Activated T-cell treated with anti-CD3 and anti-CD28 coated beads, Interleukin-2, amount 50 U/mL, for 48 hours (primary cell): ENCODE data around the gene RNF224.

Experiments
- DNase-seq, 2 experiments: peaks; one replicate each; pipeline ENCODE4 v3.0.0-alpha.2; 2020

The RNF224 gene

DNA sequence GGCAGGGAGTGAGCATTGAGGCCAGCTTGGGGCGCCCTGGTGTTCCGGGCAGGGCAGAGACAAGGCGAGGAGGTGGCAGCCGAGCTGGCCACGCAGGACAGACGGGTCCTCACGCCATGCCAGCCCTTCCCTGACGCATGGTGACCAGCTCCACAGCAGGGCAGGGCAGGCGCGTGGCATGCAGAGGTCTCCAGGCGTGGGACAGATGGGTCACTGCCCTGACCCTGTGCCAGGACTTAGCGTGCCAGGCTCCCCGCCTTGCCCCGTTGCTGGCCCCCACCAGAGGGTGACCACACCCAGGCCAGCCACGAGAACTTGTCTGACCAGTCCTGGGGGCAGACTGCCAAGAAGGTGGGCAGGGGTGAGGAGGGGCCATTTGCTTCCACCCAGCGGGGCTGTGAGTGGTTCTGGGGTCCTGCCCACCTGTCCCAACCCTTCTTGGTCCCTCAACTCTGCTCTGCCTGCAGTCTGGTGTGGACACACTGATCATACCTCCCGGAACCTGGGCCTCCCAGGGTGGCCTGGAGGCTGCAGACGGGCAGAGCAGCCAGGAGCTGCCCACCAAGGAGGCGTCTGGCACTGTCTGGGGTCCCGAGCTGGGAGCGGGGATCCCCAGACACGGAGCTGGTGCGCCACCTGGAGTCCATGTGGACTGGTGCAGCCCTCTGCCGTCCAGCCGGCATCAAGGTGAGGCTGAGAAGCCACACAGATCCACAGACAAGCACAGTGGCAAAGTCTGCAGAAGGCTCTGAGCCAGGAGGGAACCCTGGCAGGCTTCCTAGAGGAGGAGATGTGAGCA, at the start of gene RNF224:
TSS of gene RNF224 (plus strand) at position 449 of the 799 bp plus-strand sequence. CDS start 834 bp downstream, outside the sequence.
- DNase-seq, result peak; percentile 90

DNA sequence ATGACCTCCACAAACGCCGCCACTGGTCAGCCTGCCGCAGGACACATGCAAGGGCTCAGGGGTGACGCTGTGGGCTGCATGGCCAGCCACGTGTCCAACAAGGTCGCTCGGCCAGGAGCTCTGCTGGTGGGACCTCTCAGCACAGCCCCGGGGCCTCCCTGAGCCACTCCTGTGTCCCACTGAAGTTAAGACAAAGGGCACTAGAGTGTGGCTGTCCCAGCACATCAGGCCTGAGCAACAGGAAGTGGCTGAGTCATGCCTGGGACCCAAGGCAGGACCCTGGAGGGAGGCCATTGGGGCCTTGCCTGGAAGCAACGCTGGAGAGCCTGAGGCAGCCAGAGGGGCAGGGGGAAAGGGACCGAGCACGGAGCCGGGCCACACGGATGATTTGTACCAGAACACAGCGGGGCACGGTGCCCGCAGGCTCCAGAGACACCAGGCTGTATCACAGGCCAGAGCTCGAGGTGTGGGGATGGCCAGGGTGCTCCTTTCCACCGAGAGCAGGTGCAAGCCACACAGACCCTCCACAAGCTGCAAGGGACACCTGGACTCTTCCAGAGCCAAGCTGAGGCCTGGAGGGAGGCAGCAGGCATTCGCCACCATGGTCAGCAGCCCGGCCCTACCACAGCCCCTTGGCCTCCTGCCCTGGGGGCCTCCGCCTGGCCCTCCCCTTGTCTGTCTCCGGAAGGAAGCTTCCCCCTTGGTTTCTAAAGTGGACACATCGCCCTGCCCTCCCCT, 48.9 kb upstream of the RNF224 start:
- DNase-seq, result no peak

DNA sequence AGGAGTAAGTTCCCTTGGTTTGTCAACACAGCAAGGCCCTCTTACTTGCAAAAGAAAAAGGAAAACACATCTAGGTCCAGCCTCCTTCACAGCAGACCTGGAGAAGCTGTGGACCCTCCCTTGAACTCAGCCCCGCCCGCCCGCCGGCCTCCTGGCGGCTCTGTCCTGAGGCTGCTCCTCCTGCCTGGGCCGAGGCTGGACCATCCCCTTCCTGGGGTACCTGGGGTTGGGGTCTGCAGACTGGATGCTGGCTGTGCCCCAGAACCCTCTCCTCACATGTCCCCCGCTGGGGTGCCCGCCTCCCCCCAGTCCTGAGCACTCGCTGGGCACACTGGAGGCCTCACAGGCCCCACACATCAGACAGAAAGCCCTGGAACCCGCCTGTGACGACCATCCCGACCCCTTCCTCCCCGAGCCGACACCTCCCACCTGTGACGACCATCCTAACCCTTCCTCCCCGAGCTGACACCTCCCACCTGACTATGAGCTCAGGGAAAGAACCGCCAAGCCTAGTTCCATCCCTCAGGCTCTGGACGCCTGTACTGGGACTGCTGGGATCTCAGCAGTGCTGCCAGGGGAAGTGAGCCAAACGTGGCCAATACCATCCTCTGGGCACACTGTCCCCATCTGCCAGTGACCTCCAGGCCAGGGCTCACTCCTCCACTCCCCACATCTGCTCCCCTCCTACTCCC, 48.2 kb upstream of the RNF224 start:
- no peak for DNase-seq

DNA sequence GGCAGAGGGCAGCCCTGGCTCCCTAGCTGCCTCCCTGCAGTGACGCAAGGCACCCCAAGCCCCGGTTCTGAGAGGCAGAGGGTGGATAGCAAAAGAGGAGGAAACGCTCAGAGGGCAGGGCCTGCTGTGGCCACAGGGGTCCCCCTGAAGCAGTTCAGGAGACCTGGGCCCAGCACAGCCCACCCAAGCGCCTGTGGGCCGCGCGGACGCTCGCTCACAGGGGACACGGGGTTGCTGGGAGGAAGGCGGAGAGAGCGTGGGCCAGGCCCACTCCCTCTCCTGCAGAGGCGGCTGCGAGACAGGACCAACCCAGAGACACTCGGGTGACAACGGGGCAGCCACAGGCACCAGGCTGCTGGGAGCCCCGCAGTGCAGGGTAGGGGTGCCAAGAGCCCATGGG, 47.5 kb upstream of the RNF224 start:
- no peak for DNase-seq

DNA sequence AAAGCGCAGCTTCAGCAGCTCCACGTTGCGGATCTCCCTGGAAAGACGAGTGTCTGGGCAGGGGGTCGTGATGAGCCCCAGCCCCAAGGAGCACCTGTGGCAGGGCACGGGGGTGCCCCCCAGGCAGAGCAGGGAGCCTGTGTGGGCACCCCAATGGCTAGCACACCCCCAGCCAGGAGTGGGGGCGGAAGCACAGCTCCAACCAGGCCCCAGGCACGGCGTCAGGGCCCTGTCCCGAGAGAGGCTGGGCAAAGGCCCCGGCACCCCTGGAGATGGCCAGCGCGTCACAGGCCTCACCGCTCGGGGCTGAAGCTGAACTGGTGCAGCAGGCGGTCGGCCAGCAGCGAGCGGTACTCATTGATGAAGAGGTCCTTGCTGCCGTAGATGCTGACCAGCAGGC, 46.8 kb upstream of the RNF224 start:
- DNase-seq, result no peak

DNA sequence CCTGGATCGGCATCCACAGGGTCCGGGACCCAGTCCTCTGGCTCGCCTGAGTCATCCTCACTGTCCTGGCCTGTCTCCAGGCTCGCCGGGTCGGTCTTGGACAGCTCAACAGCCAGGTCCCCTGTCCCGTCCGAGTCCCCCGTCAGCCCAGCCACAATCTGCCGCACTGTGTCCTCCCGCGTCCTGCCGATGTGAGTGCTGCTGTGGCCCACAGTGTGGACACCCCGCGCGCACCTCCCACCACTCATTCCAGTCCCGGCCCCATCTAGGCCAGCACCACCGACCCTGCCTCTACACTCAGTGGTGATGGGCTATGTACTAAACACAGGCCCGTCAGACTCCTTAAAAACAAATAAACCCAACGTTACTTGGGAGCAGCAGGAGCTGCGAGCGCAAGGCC, 45.6 kb upstream of the RNF224 start:
- no peak for DNase-seq

DNA sequence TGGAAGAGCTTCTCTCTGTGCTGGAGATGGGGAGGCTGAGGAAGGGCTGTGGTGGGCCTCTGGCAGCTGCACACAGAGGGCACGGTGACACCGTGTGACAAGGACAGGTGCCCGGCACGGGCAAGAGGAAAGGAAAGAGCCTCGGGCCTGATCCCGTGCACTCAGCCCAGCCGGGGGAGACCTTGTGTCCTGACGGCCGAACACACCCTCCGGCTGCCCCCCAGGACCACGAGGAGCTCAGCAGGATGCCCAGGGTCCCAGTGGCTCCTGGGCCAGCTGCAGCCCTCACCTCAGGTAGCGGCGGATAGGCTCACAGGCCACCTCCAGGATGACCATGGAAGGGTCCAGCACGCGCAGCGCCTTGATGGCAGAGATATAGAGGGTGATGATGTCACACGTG, 44.5 kb upstream of the RNF224 start:
- DNase-seq, result no peak

DNA sequence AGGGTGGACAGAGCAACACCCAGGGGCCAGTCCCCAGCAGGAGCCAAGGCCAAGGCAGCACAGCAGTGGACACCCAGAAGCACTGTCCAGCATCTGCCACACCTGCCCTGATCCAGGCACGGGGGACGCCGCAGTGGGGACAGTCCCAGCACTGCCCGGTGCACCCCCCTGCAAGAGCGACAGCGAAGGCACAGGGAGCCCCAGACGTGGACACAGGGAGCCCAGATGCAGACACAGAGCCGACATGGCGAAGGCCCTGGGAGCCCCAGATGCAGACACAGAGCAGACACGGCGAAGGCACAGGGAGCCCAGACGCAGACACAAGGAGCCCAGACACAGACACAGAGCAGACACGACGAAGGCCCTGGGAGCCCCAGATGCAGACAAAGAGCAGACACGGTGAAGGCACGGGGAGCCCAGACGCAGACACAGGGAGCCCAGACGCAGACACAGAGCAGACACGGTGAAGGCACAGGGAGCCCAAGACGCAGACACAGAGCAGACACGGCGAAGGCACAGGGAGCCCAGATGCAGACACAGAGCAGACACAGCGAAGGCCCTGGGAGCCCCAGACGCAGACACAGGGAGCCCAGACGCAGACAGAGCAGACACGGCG, 43.2 kb upstream of the RNF224 start:
- DNase-seq, result no peak

DNA sequence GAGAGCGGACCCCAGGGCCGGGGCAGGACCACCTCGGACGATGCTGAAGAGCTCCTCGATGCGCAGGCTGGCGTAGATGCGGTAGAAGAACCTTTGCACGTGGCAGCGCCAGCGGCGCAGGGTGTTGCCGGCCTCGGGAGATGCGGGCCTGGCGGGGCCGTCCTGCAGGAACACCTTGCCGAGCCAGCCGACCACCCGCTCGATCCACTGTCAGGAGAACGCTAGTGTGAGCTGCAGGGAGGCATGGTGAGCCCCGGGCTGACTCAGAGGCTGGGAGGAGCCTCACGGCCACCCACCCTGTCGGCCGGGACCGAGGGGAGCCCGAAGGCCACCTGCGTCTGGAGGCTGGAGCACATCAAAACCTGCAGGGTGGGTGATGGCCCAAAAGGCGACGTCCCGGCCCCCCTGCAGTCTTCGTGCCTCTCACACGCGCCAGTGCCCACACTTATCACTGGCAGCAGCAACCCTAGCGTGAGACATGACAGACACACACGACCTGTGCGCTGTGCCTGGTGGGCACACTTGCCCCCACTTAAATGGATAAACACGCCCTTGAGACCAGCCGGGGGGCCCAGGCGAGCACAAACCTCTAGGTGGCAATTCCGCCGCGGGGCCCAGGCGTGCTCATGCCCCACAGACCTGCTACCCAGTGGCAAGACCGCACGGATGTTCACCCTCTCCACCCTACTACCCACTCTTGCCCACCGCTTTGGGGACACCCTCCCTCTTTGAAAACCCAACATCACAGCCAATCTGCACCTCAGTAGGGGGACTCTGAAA, 42.2 kb upstream of the RNF224 start:
- DNase-seq, result no peak

DNA sequence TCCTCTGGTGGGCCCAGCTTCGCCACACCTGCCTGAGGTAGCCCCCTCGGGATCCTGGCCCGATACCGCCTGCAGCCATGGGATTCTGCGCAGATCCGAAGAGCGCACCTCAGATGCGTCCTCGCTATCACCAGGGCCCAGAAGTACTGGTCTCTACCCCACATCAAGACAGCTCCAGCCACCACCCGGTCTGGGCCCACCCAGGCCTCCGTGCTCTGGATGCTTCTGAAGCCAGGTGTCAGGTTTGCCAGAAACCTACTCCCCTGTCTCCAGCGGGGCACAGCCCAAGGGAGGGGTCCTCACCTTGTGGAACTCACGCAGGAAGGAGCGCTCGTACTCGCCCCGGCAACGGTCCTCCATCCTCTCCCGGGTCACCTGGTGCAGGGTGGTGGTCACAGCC, 41.4 kb upstream of the RNF224 start:
- DNase-seq, result no peak

DNA sequence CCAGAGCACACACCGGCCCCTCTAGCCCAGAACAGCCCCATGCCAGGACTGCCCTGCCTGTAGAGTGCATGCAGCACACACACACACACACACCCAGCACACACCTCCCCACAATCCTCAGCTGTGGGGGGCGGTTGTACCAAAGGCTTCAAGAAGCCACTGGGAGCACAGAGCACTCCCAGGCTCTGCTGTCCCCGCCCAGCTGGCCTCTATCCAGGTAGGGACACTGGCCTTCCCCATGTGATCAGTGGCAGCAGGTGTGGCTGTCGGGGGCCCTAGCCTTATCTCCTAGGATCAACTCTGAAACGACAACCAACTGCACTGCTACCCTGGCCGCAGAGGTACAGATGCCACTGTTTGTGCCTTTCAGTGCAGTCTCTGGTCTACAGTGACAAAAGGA, 40.9 kb upstream of the RNF224 start:
- no peak for DNase-seq

DNA sequence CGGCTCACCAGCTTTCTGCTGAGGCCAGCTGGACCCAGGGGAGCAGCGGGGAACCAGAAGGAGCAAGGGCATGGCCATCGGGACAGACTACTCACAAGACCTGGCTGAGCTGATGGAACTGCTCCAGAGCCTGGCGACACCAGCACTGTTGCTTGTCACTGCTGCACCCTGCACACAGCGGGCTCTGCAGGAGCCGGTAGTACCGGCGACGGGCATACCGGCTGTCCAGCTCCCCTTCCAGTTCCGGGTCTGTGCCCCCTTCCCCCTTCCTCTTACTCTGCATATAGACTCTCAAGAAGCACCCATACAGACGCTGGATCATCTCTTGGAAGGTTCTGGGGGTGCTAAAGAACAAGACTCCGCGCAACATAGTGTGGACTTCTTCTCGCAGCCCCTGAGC, 39.9 kb upstream of the RNF224 start:
- no peak for DNase-seq

DNA sequence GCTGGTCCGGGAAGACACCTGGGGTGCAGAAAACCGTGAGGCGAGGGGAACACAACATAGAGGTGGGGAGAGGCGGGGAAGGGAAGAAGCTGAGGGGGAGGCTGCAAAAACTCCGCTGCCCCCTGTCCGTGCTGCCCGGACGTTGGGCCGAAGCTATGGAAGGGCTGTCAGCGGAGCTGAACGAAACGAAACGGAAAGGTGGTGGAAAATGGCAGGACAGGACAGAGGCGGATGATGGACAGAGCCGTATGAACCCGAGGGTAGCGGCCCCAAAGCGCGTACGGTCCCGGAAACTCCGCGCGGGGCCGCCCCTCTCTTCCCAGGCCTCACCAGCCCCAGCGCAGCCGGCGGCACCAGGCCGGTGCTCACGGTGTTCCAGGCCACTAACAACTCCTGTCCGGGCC, 39.2 kb upstream of the RNF224 start:
- DNase-seq, result no peak

DNA sequence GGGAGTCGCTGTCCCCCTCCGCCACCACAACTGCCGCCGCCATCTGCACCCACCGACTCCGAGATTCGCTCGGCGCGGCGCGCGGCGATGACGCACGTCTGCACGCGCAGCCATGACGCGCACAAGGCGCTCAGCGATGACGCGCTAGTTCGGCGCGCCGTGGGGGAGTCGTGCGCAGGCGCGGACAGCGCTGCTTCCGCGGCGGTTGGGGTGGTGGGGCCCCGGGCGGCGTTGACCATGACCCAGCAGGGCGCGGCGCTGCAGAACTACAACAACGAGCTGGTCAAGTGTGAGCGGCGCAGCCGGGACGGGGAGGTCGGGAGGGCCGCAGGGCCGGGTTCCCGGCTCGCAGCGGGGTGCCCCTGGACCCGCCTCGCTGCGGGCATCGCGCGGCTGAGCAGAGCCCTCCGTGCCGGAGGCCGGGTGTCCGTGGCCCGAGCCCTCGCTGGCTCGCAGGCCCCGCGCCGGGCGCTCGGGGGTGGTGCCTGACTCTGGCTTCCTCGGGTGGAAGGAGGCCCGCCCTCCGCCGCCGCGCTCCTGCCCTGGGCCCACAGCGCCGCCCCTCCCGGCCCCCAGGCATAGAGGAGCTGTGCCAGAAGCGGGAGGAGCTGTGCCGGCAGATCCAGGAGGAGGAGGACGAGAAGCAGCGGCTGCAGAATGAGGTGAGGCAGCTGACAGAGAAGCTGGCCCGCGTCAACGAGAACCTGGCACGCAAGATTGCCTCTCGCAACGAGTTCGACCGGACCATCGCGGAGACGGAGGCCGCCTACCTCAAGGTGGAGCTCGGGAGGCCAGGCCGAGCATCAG, 38.6 kb upstream of the RNF224 start, which contains the start of the genes ANAPC2 and SSNA1:
TSS of gene ANAPC2 (minus strand) at position 71 of the 807 bp plus-strand sequence. CDS start at position 43, 28 bp downstream.
TSS of gene SSNA1 (plus strand) at position 187 of the 807 bp plus-strand sequence. CDS start at position 238, 51 bp downstream.
- DNase-seq, result peak; percentile 97

DNA sequence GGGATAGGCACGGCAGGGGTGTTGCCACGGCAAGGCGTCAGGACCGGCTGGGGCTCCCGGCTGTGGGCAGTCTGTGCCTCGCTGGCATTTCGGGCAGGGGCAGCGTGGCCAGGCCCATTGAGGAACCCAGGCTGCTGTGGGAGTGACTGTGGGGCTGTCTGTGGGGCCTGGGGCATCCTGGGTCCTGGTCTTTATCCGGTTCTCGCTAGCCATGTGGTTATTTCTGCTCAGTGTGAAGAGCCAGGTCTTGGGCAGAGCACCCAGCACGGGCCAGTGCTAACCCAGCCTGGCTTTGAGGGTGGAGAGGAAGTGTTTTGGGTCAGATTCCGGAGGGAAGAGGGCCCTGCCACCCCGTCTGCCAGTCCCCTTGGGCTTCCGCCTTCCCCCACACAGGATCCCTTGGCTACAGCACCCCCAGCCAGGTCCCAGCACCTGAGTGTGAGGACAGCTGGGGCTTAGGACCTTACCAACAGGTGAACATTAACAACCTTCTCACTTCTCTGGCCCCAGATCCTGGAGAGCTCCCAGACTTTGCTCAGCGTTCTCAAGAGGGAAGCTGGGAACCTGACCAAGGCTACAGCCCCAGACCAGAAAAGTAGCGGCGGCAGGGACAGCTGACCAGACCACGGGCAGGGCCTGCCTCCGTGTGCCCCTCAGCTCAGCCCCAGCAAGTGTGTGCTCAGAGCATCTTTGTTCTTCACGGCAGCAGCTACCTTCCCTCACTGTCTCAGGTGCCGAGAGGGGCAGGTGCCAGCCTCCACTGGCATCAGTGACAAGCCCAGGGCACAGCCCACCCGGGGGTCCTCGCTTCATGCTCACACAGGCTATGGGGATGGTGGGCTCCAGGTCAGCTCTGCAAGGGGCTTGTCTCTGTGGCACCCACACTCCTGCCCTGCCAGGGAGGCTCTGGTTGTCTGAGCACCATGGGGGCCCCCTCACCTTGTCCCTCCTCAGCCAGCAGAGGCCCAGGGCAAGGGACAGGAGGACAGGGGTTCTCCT, 37.7 kb upstream of the RNF224 start:
- no peak for DNase-seq

DNA sequence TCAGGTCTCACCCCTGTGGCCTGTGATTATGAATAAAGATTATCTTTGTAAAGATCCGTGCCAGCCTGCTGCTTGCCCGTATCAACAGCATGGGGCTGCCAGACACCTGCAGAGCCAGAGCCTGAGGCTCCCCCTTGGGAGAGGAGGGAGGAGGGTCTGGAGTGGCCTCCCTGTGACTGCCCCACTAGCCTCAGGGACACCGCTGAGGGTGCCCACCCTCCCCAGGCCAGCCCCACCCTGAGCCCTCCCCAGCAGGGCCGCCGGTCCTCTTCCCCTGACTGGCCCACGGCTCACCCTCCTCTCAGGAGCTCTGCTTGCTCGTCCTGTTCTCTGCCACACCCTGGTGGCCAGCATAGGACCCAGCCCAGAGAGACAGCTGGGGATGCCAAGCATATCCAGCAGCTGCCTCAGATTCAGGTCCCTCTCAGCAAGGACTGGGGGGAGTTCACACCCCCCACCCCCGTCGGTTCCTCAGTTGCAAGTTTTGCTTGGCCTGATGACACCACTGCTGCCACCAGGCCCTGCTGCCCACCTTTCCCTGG, 36.9 kb upstream of the RNF224 start:
- DNase-seq, result no peak

DNA sequence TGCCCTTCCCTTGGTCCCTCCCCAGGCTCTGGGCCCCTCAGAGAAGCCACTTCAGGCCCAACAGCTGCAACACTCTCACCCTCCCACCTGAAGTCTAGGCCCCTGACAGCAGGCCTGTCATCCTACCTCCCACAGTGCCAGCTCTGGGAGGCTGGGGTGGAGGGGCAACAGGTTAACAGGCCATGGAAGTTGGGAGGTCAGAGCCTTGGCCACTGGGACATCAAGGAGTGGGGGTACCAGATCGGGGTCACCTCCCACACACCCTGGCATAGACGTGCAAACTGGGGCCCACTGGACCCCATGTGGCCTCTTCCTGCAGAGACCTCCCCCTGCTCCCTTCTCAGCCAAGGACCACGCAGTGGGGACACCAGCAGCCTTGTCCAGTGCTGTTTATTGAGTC, 36.1 kb upstream of the RNF224 start:
- no peak for DNase-seq

DNA sequence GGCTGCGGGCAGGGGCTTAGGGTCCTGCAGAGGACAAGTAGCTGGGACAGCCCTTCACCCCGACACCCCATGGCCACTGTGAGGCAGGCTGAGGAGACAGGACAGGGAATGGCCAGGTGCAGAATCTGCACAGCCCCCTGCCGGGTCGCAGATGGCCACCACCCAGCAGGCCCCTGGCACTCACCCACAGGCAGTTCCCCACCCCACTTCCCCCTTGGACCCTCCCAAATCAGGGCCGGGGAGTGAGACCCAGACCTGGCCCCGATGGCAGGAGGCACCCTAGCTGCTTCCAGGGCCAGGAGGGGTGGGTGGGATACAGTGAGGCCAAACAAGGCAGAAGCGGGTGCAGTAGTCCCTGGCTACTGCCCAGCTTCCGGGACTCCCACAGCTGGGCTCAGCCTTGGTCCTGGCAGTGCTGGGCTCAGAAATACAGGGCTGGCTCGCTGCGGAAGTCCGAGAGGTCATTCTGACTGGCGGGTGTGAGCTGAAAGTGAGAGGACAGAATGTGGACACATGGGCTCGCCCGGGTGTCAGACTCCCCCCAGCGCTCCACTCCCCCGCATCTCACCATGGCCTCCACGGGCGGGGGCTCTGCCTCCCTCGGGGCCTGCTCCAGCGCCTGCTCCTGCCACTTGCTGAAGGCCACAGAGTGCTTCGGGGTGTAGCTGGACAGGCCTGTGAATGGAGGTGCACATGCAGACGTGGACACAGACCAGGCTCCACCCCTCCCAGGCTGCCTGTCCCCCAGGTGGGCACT, 35.4 kb upstream of the RNF224 start:
- no peak for DNase-seq

DNA sequence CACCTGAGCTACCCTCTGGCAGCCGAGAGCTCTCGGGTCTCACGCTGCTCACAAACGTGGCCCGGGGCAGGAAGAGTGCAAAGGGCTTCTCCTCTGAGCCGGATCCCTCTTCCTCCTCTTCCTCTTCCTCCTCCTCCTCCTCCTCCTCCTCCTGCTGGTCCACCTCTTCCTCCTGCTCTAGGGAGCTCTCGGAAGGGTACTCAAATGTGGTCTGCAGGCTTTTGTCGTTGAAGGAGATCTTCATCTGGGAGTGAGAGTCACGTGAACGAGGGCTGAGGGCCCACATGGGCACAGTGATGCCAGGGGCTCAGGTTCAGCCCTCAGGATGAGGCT, 34.9 kb upstream of the RNF224 start:
- no peak for DNase-seq
